H1 (cell line): ENCODE data around the gene MRPL40. TPM values are rescaled to one million over a fixed set of nuclear protein-coding genes. Genes with fewer than 3 reads are reported as not detected.

ENCODE experiments used
- CTCF ChIA-PET: fragments of 300-600 bp; sonication (Branson Sonifier 250); formaldehyde crosslinking; loops from one replicate; lab custom pipeline; 2021; ENCODE audit not compliant: partially characterized antibody; lab: Charles Lee
- POLR2A ChIA-PET: fragments of 300-600 bp; sonication (Branson Sonifier 250); formaldehyde crosslinking; loops from one replicate; lab custom pipeline; 2021; ENCODE audit warnings: inconsistent platforms; ENCODE audit not compliant: partially characterized antibody; lab: Charles Lee
- DNase-seq, 2 experiments: peaks; one replicate each; pipeline versions ENCODE4 v3.0.0 to v3.0.0-alpha.2; 2010 to 2022; ENCODE audit warnings: low spot score in 2 of 2, low read depth in 1 of 2, mixed read lengths in 1 of 2
- FAIRE-seq: peaks from 2 replicates; lab custom pipeline; 2011; peaks lifted over from hg19 to GRCh38; lab: Jason Lieb, UNC
- H2AFZ ChIP-seq: 2 replicates; pipeline ENCODE4 v1.8.1; 2012; ENCODE audit warnings: low read length, inconsistent platforms
- H2AK5ac ChIP-seq: 2 replicates; pipeline ENCODE4 v1.6.1; 2013; ENCODE audit warnings: low read depth, low read length
- H2BK120ac ChIP-seq: replicated peaks from 2 replicates; pipeline ENCODE3; 2013; ENCODE audit warnings: low read depth, low read length, inconsistent platforms
- H2BK12ac ChIP-seq: 2 replicates; pipeline ENCODE4 v1.6.1; 2013; ENCODE audit warnings: low read depth, low read length
- H2BK15ac ChIP-seq: 2 replicates; pipeline ENCODE4 v1.6.1; 2013; ENCODE audit warnings: low read length
- H2BK20ac ChIP-seq: 2 replicates; pipeline ENCODE4 v1.6.1; 2013; ENCODE audit warnings: low read length
- H2BK5ac ChIP-seq: 2 replicates; pipeline ENCODE4 v1.6.1; 2013; ENCODE audit warnings: low read depth, low read length
- H3K14ac ChIP-seq: 2 replicates; pipeline ENCODE4 v1.6.1; 2013; ENCODE audit warnings: inconsistent platforms; ENCODE audit not compliant: insufficient read length
- H3K18ac ChIP-seq: 2 replicates; pipeline ENCODE4 v1.6.1; 2013; ENCODE audit warnings: low read length; ENCODE audit errors: extremely low read depth
- H3K23ac ChIP-seq: 2 replicates; pipeline ENCODE4 v1.6.1; 2013; ENCODE audit warnings: inconsistent platforms; ENCODE audit not compliant: insufficient read length
- H3K23me2 ChIP-seq: 2 replicates; pipeline ENCODE4 v1.6.1; 2013; ENCODE audit warnings: low read depth, low read length
- H3K27ac ChIP-seq: 2 replicates; pipeline ENCODE4 v1.6.1; 2011; ENCODE audit warnings: low read depth, low read length, inconsistent platforms
- H3K27me3 ChIP-seq, 4 experiments: replicated peaks in 1 of 4; 1 replicate in 1 of 4; 2 replicates in 3 of 4; pipeline versions ENCODE4 v1.6.1 to v1.8.1; 2011 to 2013; ENCODE audit warnings: low read length in 3 of 4, mild to moderate bottlenecking in 3 of 4, inconsistent platforms in 2 of 4, mixed read lengths in 2 of 4, moderate library complexity in 1 of 4; ENCODE audit not compliant: control insufficient read depth in 3 of 4, insufficient read depth in 3 of 4; ENCODE audit errors: extremely low read depth in 1 of 4
- H3K36me3 ChIP-seq, 4 experiments: 2 replicates each; pipeline versions ENCODE4 v1.6.1 to v1.8.1; 2011 to 2013; ENCODE audit warnings: mild to moderate bottlenecking in 4 of 4, low read length in 3 of 4, moderate library complexity in 2 of 4, control low read depth in 1 of 4, inconsistent platforms in 1 of 4; ENCODE audit not compliant: insufficient read depth in 4 of 4, control insufficient read depth in 2 of 4
- H3K4ac ChIP-seq: replicated peaks from 2 replicates; pipeline ENCODE3; 2013; ENCODE audit warnings: low read length, low read depth, mixed read lengths, inconsistent platforms; ENCODE audit not compliant: insufficient read length
- H3K4me1 ChIP-seq, 4 experiments: replicated peaks in 1 of 4; 1 replicate in 1 of 4; 2 replicates in 3 of 4; pipeline versions ENCODE4 v1.6.1 to v1.8.1; 2011 to 2013; ENCODE audit warnings: low read length in 3 of 4, inconsistent platforms in 2 of 4, mixed read lengths in 1 of 4; ENCODE audit not compliant: insufficient read depth in 4 of 4, control insufficient read depth in 3 of 4
- H3K4me2 ChIP-seq, 2 experiments: 2 replicates each; pipeline versions ENCODE4 v1.6.1 to v1.8.1; 2011 to 2013; ENCODE audit warnings: low read depth in 2 of 2, low read length in 2 of 2, control low read depth in 1 of 2, inconsistent platforms in 1 of 2, mild to moderate bottlenecking in 1 of 2; ENCODE audit not compliant: insufficient read depth in 1 of 2
- H3K4me3 ChIP-seq, 4 experiments: fragments of 200-600, 300-600 bp in 1 of 4; sonication (generic), shearing (Covaris generic), sonication (Bioruptor Twin) in 1 of 4; 2 replicates each; pipeline versions ENCODE4 v1.5.1 to v1.8.1; 2011 to 2016; ENCODE audit warnings: low read length in 4 of 4, low read depth in 3 of 4, control low read depth in 2 of 4, inconsistent platforms in 2 of 4, mild to moderate bottlenecking in 2 of 4, mixed read lengths in 1 of 4, moderate library complexity in 1 of 4; ENCODE audit not compliant: insufficient read depth in 2 of 4; ENCODE audit errors: extremely low read depth in 1 of 4
- H3K56ac ChIP-seq: replicated peaks from 2 replicates; pipeline ENCODE3; 2013; ENCODE audit warnings: low read depth, mild to moderate bottlenecking, mixed read lengths, low read length, inconsistent platforms; ENCODE audit not compliant: insufficient read length
- H3K79me1 ChIP-seq: 2 replicates; pipeline ENCODE4 v1.6.1; 2013; ENCODE audit warnings: low read depth, low read length, control low read depth
- H3K79me2 ChIP-seq, 2 experiments: 2 replicates each; pipeline versions ENCODE4 v1.6.1 to v1.8.1; 2012 to 2013; ENCODE audit warnings: low read length in 2 of 2, mild to moderate bottlenecking in 2 of 2, inconsistent platforms in 1 of 2; ENCODE audit not compliant: insufficient read depth in 2 of 2, control insufficient read depth in 1 of 2
- H3K9ac ChIP-seq, 4 experiments: replicated peaks in 1 of 4; 1 replicate in 1 of 4; 2 replicates in 3 of 4; pipeline versions ENCODE4 v1.6.1 to v1.8.1; 2011 to 2013; ENCODE audit warnings: low read depth in 3 of 4, low read length in 3 of 4, control low read depth in 2 of 4, mild to moderate bottlenecking in 2 of 4, moderate library complexity in 2 of 4, inconsistent platforms in 1 of 4; ENCODE audit errors: extremely low read depth in 1 of 4
- H3K9me3 ChIP-seq, 2 experiments: 2 replicates each; pipeline versions ENCODE4 v1.6.1 to v1.8.1; 2012 to 2013; ENCODE audit warnings: mild to moderate bottlenecking in 2 of 2, moderate library complexity in 2 of 2, control low read depth in 1 of 2, inconsistent platforms in 1 of 2, low read depth in 1 of 2, low read length in 1 of 2, mixed read lengths in 1 of 2; ENCODE audit not compliant: insufficient read depth in 2 of 2
- H4K20me1 ChIP-seq, 2 experiments: replicated peaks in 1 of 2; 2 replicates each; pipeline versions ENCODE3 to v1.8.1; 2011 to 2013; ENCODE audit warnings: inconsistent platforms in 2 of 2, low read length in 2 of 2, mild to moderate bottlenecking in 1 of 2; ENCODE audit not compliant: insufficient read depth in 2 of 2, control insufficient read depth in 1 of 2
- H4K5ac ChIP-seq: 2 replicates; pipeline ENCODE4 v1.6.1; 2013; ENCODE audit warnings: low read length, low read depth, mixed read lengths, inconsistent platforms; ENCODE audit not compliant: insufficient read length
- H4K8ac ChIP-seq: 2 replicates; pipeline ENCODE4 v1.8.0; 2013; ENCODE audit warnings: mild to moderate bottlenecking, moderate library complexity, low read length, inconsistent platforms; ENCODE audit not compliant: insufficient read depth; ENCODE audit errors: extremely low read depth
- H4K91ac ChIP-seq: replicated peaks from 2 replicates; pipeline ENCODE3; 2013; ENCODE audit warnings: low read length, mixed read lengths, inconsistent platforms; ENCODE audit not compliant: insufficient read length
- BCL11A ChIP-seq, 2 experiments: IDR thresholded peaks; one replicate each; pipeline ENCODE4 v1.6.1; 2011; ENCODE audit warnings: low read depth in 2 of 2, low read length in 2 of 2, mild to moderate bottlenecking in 2 of 2
- GTF2F1 ChIP-seq: IDR thresholded peaks from 2 replicates; pipeline ENCODE4 v1.6.1; 2012; ENCODE audit warnings: low read depth, low read length, improper control_type of control experiment, borderline replicate concordance
- KDM4A ChIP-seq: IDR thresholded peaks from one replicate; pipeline ENCODE4 v1.7.1; 2012; ENCODE audit warnings: low read depth, mild to moderate bottlenecking, moderate library complexity, low read length, inconsistent platforms; ENCODE audit not compliant: severe bottlenecking
- NRF1 ChIP-seq: IDR thresholded peaks from 2 replicates; pipeline ENCODE4 v1.6.1; 2011; ENCODE audit warnings: mild to moderate bottlenecking, low read depth, low read length, improper control_type of control experiment
- RAD21 ChIP-seq, 2 experiments: IDR thresholded peaks in 1 of 2; conservative IDR thresholded peaks in 1 of 2; 2 replicates each; pipeline ENCODE4 v1.6.1; 2011; ENCODE audit warnings: low read depth in 2 of 2, low read length in 2 of 2, improper control_type of control experiment in 1 of 2, inconsistent platforms in 1 of 2, mild to moderate bottlenecking in 1 of 2, moderate library complexity in 1 of 2
- RFX5 ChIP-seq: IDR thresholded peaks from 2 replicates; pipeline ENCODE4 v1.6.1; 2011; ENCODE audit warnings: low read depth, low read length, improper control_type of control experiment, borderline replicate concordance
- SP4 ChIP-seq: IDR thresholded peaks from 2 replicates; pipeline ENCODE4 v1.6.1; 2012; ENCODE audit warnings: low read length, inconsistent platforms
- TAF7 ChIP-seq: optimal IDR thresholded peaks from 2 replicates; pipeline ENCODE3; 2011; ENCODE audit warnings: low read depth, mild to moderate bottlenecking, inconsistent platforms, low read length, moderate library complexity, borderline replicate concordance
- TEAD4 ChIP-seq: IDR thresholded peaks from 2 replicates; pipeline ENCODE4 v1.6.1; 2012; ENCODE audit warnings: low read depth, low read length, inconsistent platforms, mixed read lengths
- WGBS, 2 experiments: shearing (Covaris generic) in 1 of 2; methylation state at CpG; one replicate each; pipeline versions ENCODE4 v1.1.6 to v1.1.7; 2013 to 2015; ENCODE audit warnings: low lambda C conversion rate in 2 of 2, mixed read lengths in 2 of 2, inconsistent platforms in 1 of 2, low coverage in 1 of 2, missing lambda C conversion rate in 1 of 2; ENCODE audit not compliant: insufficient replicate concordance in 2 of 2, insufficient coverage in 1 of 2, insufficient read length in 1 of 2; ENCODE audit errors: extremely low coverage in 1 of 2, missing lambda C conversion rate in 1 of 2; 5-methylcytosine and 5-hydroxymethylcytosine counted together
- polyA plus RNA-seq, 7 experiments: library from polyadenylated mRNA; depleted of rRNA in 3 of 7; stranded (reverse) in 5 of 7; unstranded in 2 of 7; fragments of >200 nt in 5 of 7; fragments of 200-250 nt in 2 of 7; gene quantifications; 1 replicate in 5 of 7; 2 replicates in 1 of 7; 4 replicates in 1 of 7; pipeline versions ENCODE4 v1.2.1 to v1.2.3, GENCODE V29; 2011 to 2013; ENCODE audit warnings: missing spikeins in 2 of 7, mixed read lengths in 2 of 7
- total RNA-seq: library from RNA; stranded (reverse); fragmentation: NEBNext Ultra II Directional; extraction: Animal tissue kit (Norgen Biotek cat#: 25700); gene quantifications from 2 replicates; pipeline ENCODE4 v1.2.1, GENCODE V29; 2021

MRPL40 gene
- total and polyA plus RNA-seq, 2 of the 8 experiments (the other 6 are each of a cell fraction or from before 2014, with no cell fraction given) = 12.4 to 14.5 TPM

GRCh38 chr22:19434401-19434800 lies 2.1 kb downstream of the MRPL40 start:
- Histone ChIP-seq H3K9ac (no peak overlapping the region), H4K8ac (no peak overlapping the region), H3K23ac (no peak overlapping the region), H3K23me2 (peaks cover 11% of the 10 kb centered on the region), H4K20me1 (peaks cover 6 to 12% of the 10 kb centered on the region in 2 experiments), H2BK120ac (no peak overlapping the region), H3K4me3 (no peak overlapping the region), H3K9me3 (no peaks in the 10 kb centered on the region), H2BK12ac (no peak overlapping the region), H3K79me2 (peaks cover 12 to 18% of the 10 kb centered on the region in 2 experiments), H3K79me1 (no peaks in the 10 kb centered on the region; the same call in 1 of the 2 replicates), H3K27me3 (no peaks in the 10 kb centered on the region), H3K4me1 (peaks cover 0 to 9% (median 4%) of the 10 kb centered on the region in 4 experiments; a peak in 5 of 7 replicates), H4K5ac (no peak overlapping the region), H3K4ac (no peak overlapping the region), H2BK15ac (no peak overlapping the region), H4K91ac (no peak overlapping the region), H2BK5ac (no peak overlapping the region), H3K18ac (no peak overlapping the region), H2BK20ac (no peak overlapping the region), H3K56ac (no peak overlapping the region), H3K27ac (no peak overlapping the region), H3K36me3 (peaks cover 3 to 11% (median 9%) of the 10 kb centered on the region in 4 experiments; a peak in 5 of 8 replicates), H3K4me2 (no peak overlapping the region), H2AFZ (no peak overlapping the region), H3K14ac (no peak overlapping the region), H2AK5ac (no peak overlapping the region)
- 97% methylated on average over 7 of the region's 7 CpGs; no CpG with 5 or more reads in 1 of the 2 experiments for WGBS, 2 experiments
- ChIA-PET CTCF (no interaction called here), POLR2A (interaction anchor here (2.3 to 7.9 kb wide), 4 partner anchors 12 to 45 kb away, joined by 6 to 127 read pairs (median 36); partner anchors contain the start of genes C22orf39, CDC45 and UFD1)
- no peak for FAIRE-seq
- no peak for DNase-seq
- TF ChIP-seq TEAD4 (no peak), BCL11A (IDR thresholded peaks at IDR 0.05; ENCODE audit: low read depth in 2 of 2, low read length in 2 of 2) (no peak), GTF2F1 (no peak), RFX5 (no peak), KDM4A (no peak), SP4 (no peak), NRF1 (no peak), RAD21 (IDR thresholded peaks at IDR 0.05 in 1 of 2, conservative IDR thresholded peaks at IDR 0.05 in 1 of 2; ENCODE audit: low read depth in 2 of 2, low read length in 2 of 2) (no peak), TAF7 (no peak)
